Measurements from ENCODE around the gene TIGD1. TPM values are rescaled to one million over a fixed set of nuclear protein-coding genes. Genes with fewer than 3 reads are reported as not detected.

The TIGD1 gene
- total and polyA plus RNA-seq, 12 donors, result 1.4 to 6.9 (median 2.0) TPM

DNA sequence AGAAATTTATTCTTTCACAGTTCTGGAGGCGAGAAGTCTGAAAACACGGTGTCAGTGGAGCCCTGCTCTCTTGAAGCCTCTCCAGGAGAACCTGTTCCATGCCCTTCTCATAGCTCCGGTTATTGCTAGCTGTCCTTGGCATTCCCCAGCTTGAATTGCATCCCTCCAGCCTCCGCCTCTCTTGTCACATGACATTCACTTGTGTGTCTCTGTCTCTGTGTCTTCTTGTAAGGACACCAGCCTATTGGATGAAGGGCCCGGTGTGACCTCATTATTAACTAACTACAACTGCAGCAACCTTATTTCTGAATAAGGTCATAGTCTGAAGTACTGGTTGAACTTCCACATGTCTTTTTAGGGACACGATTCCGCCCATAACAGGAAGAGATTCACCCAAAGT lies 34.7 kb downstream of the TIGD1 start:
- intact Hi-C loops (cut with DNase I), result no loop called here
- ATAC-seq (no peak), DNase-seq (no peak)
- Histone ChIP-seq H3K4me1 (peaks cover 0 to 3% (median 0%) of the 10 kb centered on the region in 9 donors), H3K27ac (no peak overlapping the region), H3K27me3 (peaks cover 0 to 56% (median 31%) of the 10 kb centered on the region in 7 donors), H3K4me3 (no peak overlapping the region), H3K36me3 (no peaks in the 10 kb centered on the region), H3K9me3 (no peaks in the 10 kb centered on the region)
- TF ChIP-seq CTCF (IDR thresholded peaks at IDR 0.05), result no peak
- WGBS, 2 donors, result 89 to 92% methylated on average over 7 of the region's 7 CpGs

GRCh38 chr2:232513353-232513752 lies 37.0 kb downstream of the TIGD1 start:
- peaks cover 0 to 35% (median 14%) of the 10 kb centered on the region in 7 donors for H3K27me3 ChIP-seq
- intact Hi-C loops (cut with DNase I), result loop anchor here in 1 of 10 donors (5.0 kb wide), 1 partner anchor 56 kb away; the partner anchor contains the start of gene ALPI
- peaks cover 0 to 3% (median 0%) of the 10 kb centered on the region in 9 donors for H3K4me1 ChIP-seq
- no peak overlapping the region for H3K4me3 ChIP-seq
- no peaks in the 10 kb centered on the region for H3K9me3 ChIP-seq
- no peak for TF ChIP-seq CTCF (IDR thresholded peaks at IDR 0.05)
- no peak for ATAC-seq
- H3K36me3 ChIP-seq, result no peaks in the 10 kb centered on the region
- WGBS, 2 donors, result 75 to 87% methylated on average over 5 of the region's 5 CpGs
- H3K27ac ChIP-seq, result no peak overlapping the region
- no peak for DNase-seq

- H3K27ac ChIP-seq, result no peak overlapping the region
- ATAC-seq, result no peak
- WGBS, 2 donors, result 86% methylated on average over 10 of the region's 10 CpGs
- no peak overlapping the region for H3K4me3 ChIP-seq
- intact Hi-C loops (cut with DNase I), result loop anchor here in 1 of 10 donors (5.0 kb wide), 1 partner anchor 55 kb away; the partner anchor contains the start of gene ALPI
- no peaks in the 10 kb centered on the region for H3K36me3 ChIP-seq
- H3K9me3 ChIP-seq, result no peaks in the 10 kb centered on the region
- peaks cover 0 to 3% (median 0%) of the 10 kb centered on the region in 9 donors for H3K4me1 ChIP-seq
- peaks cover 0 to 28% (median 7%) of the 10 kb centered on the region in 7 donors for H3K27me3 ChIP-seq
- no peak for DNase-seq
- no peak for TF ChIP-seq CTCF (IDR thresholded peaks at IDR 0.05)
Measured at GRCh38 chr2:232512602-232513001, 37.8 kb downstream of the TIGD1 start.

GRCh38 chr2:232511336-232511890 lies 38.9 kb downstream of the TIGD1 start:
- DNase-seq, result peak; percentile 51 to 55
- H3K27me3 ChIP-seq, result peaks cover 0 to 38% (median 12%) of the 10 kb centered on the region in 7 donors
- no peak for TF ChIP-seq CTCF (IDR thresholded peaks at IDR 0.05)
- intact Hi-C loops (cut with DNase I), result loop anchor here in 1 of 10 donors (5.0 kb wide), 1 partner anchor 54 kb away; the partner anchor contains the start of gene ALPI
- ATAC-seq, result peak in 7 of 8 donors; percentile 49 to 82 (median 71)
- H3K27ac ChIP-seq, result no peak overlapping the region
- H3K36me3 ChIP-seq, result no peaks in the 10 kb centered on the region
- H3K9me3 ChIP-seq, result no peaks in the 10 kb centered on the region
- peaks cover 0 to 3% (median 0%) of the 10 kb centered on the region in 9 donors for H3K4me1 ChIP-seq
- no peak overlapping the region for H3K4me3 ChIP-seq
- 45 to 50% methylated on average over 11 of the region's 11 CpGs for WGBS, 2 donors
